GM18867 (cell line): Measurements from ENCODE around the gene DUS1L.

ENCODE experiments used
- ATAC-seq: cut with Tn5 transposase; IDR thresholded peaks from one replicate; pipeline ENCODE4 v1.9.1; 2021; ENCODE audit warnings: mild to moderate bottlenecking, moderate library complexity; ENCODE audit not compliant: unreplicated experiment

DUS1L gene

DNA sequence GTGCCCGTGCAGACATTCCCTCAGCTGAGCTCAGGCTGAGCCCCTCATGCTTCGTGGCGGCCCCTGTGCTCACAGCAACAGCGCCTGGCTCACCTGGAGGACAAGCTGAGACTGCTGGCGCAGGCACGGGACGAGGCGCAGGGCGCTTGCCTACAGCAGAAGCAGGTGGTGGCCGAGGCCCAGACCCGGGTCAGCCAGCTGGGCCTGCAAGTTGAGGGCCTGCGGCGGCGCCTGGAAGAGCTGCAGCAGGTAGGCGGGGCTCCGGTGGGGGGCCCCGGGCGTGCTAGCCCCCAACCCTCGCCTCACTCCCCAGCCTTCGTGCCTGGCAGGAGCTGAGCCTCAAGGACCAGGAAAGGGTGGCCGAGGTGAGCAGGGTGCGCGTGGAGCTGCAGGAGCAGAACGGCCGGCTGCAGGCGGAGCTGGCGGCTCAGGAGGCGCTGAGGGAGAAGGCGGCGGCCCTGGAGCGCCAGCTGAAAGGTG lies 35.6 kb downstream of the DUS1L start:
- ATAC-seq = no peak

DNA sequence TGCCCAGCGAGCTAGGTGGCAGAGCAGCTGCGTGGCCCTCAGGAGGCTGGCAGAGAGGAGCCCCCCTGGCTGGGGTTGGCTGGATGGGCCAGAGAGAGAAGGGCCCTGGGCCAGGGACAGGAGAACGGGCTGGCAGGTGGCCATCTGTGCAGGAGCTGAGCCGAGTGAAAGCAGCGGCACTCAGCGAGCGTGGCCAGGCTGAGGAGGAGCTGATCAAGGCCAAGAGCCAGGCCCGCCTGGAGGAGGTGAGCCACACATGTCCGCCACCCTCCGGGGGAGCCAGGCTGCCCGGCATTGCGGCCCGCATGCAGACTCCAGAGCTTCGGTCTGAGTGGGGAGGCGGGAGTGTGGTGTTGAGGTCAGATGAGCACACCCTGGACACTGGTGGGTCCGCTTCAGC lies 36.2 kb downstream of the DUS1L start:
- no peak for ATAC-seq

DNA sequence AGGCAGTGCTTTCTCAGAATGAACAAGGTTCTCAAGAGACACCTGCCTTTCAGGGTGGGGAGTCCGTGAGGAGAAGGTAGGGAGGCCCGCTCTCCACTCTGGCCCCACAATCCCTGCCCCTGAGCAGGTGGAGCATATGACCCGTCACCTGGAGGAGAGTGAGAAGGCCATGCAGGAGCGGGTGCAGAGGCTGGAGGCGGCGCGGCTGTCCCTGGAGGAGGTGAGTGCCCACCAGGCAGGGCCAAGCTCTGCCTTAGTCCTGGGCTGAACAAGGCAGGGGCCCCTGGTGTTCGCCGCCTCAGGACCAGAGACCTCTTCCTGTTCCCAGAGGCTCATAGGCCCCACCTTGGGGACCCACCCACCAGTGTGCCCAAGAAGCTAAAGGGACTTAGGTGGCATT lies 36.6 kb downstream of the DUS1L start:
- ATAC-seq = no peak

DNA sequence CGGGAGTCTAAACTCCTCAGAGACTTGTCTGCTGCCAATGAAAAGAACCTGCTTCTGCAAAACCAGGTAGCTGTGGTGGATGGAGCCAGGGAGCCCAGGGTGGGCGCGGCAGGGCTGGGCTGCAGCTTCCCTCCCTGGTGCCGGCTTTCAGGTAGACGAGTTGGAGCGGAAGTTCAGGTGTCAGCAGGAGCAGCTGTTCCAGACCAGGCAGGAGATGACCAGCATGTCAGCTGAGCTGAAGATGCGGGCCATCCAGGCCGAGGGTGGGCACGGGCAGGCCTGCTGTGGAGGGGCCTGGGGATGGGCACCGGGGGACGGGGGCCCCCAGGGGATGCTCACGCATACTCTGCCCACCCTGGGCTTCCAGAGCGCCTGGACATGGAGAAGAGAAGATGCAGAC lies 37.4 kb downstream of the DUS1L start:
- no peak for ATAC-seq

DNA sequence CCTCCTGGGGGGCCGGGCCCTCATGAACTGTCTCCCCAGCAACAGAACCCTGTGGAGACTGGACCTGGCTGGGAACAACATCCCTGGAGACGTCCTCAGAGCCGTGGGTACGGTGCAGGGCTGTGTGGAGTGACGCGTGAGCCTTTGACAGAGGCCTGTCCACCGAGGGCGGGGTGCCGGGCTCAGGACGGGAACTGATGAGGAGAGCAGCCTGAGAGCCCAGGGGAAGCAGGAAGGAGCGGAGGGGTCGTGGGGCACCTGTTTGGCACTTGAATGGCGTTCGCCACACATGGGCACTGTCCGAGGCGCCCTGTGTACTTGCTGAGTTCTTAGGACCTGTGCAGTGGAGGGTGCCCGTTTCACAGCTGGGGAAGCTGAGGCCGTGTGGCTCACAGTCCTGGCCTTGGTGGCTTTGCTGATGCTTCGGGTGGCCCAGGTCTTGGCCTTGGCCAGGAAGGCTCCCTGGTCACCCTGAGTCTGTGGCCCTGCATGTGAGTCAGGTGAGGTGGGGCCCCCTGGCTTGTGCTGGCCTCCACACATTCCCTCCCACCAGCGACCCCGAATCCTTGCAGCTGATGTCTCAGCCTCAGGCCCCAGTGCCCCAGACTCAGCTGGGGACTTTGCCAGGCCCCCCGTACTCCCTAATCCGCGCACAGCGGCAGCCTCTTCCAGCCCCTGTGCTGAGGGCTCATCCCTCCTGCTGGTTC lies 40.0 kb downstream of the DUS1L start:
- ATAC-seq = no peak

DNA sequence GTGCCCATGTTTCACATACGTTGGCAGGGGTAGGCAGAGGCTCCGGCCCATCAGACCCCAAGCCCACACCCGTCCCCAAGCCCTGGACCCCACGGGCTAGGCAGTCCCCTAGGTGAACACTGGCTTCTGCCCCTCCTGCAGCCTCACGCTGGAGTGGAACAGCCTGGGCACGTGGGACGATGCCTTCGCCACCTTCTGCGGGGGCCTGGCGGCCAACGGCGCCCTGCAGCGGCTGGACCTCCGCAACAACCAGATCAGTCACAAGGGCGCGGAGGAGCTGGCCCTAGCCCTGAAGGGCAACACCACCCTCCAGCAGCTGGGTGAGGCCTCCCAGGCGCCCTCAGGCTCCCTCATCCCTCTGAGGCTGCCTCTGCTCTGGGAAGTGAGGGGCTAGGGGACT lies 40.7 kb downstream of the DUS1L start:
- ATAC-seq = no peak

DNA sequence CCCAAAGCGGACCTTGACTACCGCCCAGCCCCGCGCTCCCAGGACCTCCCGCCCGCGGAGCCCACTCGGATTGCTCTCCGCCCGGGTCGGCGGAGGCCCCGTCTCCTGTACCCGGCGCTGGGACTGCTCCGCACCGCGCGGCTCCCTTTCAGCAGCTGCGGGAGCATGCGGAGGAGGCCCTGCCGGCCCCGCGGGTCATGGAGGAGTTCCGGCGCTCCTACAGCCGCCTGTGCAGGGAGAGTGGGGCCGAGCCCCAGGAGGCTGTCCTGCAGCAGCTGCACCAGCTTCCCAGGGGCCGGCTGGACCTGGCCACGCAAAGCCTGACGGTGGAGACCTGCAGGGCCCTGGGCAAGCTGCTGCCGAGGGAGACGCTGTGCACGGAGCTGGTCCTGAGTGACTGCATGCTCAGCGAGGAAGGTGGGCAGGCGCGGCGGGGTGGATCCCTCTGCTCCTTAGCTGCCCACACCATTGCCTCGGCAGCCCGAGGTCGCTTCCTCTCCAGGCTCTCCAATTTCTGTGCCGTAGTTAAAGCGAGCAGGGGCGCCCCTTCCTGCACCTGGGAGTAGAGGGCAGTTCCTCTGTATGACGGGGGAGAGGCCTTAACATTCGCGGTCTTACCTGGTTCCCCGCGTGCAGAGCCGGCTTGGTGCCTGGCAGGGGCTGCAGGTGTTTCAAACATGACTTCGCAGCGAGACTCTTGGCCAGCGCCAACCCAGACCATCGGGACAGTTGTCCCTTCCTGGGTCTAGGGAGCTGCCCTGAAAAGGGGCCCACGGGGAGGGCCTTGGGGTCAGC lies 42.0 kb downstream of the DUS1L start:
- no peak for ATAC-seq

DNA sequence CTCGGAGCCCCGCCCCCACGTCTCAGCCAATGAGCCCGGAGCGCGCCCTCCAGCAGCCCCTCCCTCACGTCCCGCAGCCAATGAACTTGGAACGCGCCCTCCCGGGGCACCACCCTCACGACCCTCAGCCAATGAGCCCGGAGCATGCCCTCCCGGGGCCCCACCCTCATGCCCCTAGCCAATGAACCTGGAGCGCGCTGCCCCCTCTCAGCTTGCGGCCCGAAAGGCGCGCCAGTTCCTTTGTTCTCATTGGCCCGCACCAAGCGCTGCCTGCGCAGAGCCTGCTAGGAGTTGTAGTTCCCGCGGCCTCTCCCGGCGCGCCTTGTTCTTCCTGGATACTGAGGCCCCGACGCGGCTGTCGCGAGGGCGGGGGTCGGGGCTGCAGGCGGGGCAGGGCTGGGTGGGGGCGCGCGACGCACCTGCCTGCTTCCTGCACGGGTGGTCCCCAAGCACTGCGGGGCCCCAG lies 42.6 kb downstream of the DUS1L start, which contains the start of gene LRRC45:
Gene LRRC45, plus strand, starts transcription at position 325 of the 466 bp plus-strand sequence. CDS start 339 bp downstream, outside the sequence.
- peak; percentile 80 for ATAC-seq

DNA sequence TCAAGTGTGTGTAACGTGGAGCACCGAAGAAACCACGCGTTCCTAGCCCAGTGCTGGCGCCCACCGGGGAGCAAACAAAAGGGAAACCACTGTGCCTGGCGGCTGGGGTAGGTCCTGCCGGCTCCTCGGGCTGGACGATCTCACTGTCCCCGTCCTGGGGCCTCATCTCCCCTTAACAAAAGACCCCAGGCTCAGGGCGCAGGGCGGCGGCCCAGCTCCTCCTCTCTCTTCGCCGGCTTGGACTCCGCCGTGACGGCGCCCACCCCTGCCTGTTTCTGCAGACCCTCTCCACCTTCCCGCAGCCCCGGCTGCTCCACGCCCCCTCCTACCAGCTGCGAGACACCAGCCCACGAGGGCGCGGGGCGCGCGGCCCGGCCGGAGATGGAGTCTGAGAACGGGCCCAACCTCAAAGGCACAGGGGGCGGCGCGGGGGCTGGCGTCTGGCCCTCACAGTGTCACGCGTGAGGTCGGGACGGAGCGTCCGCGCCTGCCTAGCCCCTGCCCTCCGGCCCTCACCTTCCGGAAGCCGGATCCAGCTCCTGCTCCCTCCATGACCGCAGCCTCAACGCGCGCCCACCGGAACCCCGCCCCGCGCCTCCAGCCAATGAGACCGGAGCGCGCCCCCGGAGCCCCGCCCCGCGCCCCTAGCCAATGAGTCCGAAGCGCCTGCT lies 43.2 kb downstream of the DUS1L start, which contains the start of gene CENPX:
Gene CENPX, minus strand, starts transcription at position 569 of the 671 bp plus-strand sequence. Its CDS starts 17 bp downstream, at position 552.
- ATAC-seq = no peak

DNA sequence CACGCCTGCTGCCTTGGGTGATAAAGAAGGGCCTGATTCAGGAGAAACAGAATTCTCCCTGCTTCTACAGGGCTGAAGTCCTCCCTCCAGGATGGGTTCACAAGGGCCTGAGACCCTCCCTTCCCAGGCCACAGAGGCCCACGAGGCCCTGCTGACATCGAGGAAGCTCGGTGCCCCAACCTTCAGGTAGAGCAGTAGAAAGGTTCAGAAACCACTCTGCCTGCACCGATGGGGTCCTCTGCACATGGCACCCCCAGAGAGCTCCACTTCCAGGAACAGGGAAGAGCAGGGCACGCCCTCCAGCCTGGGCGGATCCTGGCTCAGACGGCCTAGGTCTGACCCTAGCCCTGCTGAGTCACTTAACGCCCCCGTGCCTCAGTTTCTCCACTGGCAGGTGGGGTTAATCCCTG lies 43.7 kb downstream of the DUS1L start:
- ATAC-seq = no peak

DNA sequence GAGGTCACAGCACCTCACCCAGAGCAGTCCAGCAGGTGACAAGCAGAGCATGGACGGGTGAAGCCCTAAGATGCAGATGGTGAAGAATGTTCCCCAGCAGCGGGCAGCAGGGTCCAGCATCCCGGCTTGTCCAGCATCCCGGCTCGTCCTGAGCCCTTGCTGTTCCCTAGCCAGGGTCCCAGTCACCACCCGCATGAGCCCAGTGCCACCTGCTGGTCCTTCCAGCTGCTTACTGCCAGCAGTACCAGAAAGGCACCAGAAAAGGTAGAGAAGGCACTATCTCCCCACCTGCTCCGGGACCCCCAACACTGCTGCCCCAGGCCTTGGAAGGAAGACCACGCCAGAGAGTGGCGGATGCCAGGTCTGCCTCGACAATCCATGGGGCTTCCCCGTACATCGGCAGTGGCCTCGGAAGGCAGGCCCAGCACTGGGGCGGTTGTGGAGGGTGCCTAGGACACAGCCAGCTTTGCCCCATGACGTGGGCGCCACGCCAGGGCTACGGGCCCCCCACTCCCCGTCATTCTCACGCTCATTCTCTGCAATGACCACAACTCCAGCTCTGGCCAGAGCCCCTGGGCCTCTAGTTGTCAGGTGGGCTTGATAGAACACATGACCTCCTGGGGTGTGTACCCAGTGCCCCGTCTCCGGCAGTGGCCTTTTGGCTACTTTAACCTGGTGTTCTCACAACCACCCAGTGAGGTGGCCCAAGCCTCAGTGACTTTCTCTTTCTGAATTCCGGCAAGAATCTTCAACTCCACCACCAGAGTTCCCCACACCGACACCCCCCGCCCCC lies 44.3 kb downstream of the DUS1L start:
- no peak for ATAC-seq

DNA sequence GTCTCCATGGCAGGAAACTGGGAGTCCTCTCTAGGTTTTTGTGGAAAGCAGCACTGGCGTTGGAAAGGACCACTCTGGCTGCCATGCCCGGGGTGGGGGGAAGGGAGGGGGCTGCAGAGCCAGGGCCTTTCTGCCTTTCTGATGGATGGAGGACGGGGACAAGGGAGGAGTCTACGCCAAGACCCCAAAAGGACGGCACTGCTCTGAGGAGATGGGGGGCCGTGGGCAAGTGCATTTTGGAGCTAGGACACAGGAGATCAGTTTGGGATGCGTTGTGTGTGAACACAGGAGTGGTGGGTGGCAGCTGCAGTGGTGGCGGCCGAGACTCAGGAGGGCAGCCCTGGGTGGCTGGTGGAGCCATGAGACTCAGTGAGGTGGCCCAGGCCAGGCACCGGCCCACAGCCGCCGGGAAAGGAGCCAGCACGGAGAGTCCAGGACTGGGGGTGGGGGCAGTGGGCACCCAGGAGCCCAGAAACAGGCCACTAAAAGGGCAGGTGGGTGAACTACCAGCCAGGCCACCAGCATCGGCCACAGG lies 45.0 kb downstream of the DUS1L start:
- ATAC-seq = no peak

DNA sequence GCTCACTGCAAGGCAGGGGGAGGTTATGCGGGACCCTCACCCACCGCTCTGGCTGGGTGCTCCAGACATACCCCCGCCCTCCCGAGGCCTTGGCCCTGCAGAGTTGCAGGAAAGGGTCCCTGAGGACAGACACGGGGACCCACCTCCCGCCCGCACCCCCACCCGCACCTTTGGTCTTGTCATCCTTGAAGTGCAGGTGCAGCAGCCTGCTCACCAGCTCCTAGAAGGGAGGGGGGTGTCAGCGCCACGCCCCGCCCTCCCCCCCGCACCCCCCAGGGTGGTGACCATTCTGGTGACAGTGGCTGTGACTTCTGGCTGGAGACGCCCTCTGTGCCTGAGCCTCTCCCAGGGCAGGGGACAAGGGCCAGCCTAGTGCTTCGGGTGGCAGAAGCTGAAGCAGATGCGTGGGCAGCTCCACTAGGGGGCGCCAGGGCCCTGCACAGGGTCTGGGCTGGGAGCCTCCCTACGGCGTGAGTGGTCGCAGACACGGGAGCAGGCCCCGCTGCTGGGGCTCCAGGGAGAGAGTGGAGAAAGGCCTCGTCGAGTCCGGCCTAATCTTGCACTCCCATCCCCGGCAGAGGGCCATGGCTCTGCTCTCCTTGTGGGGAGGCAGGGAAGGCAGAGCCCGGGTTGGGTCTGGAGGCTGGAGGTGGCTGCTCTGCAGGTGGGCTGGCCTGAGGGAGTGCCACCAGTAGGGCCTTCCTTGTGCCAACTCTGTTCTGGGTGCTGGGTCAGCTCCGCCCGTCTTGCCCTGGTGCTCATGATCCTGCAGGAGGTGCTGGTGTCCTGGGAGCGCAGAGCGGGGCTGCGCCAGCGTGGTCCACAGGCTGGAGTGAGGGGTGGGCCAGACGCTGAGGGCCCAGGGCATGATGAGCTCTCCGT lies 45.7 kb downstream of the DUS1L start:
- ATAC-seq = no peak

DNA sequence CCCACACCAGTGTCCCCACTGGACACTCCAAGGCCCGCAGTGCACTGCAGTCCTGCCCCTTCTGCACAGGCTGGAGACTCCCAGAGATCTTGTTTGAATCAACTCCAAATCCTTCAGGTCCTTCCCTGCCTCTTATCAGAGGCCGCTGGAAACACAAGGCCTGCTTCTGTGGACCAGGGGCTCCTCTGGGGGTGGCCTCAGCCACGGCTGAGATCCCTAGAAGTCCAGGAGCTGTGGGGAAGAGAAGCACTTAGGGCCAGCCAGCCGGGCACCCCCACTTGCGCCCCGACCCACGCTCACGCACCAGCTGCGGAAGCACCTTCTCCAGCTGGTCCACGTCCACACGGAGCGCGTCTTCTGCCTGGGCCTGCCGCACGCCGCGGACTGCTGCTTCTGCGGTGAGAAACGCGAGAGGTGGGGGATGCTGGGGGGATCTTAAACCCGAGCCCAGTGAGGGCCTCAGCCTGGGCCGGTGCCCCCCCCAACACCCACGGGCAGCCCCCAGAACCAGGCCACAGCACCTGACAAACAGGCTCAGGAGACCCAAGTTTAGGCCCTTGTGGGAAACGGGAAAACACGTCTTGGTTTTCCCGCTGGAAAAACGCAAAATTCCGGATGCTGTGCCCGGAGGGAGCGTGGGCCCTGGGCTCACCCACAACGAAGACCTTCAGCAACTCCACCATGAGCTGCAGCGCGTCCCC lies 46.5 kb downstream of the DUS1L start:
- ATAC-seq = no peak

DNA sequence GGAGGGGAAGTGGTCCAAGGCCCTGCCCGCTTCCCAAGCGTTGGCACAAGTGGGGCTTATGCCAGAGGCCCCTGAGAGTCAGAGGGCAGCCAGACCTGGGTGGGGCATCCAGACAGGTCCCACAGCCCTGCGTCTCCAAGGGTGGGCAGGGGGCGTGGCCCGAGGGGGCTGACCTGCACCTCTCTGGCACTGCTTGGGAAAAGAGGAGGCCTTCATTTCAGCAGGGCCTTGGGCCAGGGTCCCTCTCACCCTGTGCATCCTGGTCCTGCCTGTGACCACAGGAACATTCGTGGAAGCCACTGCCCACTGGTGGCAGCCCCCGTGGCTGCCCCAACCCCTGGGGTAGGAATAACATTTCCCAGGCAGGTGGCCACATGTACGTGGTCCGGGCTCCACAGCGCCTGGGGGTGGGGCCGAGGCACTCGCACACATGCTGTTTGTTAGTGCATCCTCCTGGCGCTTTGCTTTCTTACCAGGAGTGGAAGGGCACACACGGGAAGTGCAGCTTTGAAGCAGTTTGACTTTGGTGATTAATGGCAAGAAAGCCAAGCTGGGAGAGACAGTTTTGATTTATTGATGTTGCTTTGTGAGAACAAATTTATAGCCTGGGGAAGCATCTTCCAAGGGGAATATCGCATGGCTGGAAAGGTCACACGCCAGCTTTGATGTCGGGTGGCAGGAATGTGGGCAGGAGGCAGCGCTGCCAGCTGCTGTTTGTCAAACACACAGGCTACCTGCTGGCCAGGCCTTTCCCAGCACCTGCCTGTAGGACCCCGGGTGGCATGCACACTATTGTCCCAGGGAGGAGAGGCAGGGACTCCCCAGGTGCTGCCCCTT lies 47.2 kb downstream of the DUS1L start:
- ATAC-seq = no peak

DNA sequence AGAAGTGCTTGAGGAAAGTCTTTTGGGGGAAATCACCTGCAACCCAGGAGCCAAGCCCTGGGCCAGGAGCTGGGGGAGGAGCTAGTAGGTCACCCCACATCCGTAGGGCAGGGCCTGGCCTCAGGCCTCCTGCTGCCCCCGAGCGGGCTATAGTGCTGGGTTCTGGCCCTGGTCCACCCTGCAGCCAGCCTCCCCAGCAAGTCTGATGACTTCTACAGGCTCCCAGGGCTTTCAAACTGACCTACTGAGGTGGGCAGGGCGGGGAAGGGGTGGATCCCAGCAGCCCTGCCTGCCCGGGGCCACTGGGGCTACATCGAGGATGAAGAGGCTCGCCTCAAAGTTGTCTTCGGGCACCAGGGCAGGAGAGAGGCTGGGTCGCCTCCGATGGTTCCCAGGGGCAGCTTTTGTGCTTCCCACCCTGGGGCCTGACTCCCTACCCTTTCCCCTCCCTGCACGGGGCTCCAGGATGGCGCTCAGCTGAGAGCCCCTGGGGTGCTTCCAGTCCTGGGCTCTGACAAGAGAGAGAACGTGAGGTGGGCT lies 47.9 kb downstream of the DUS1L start:
- no peak for ATAC-seq

DNA sequence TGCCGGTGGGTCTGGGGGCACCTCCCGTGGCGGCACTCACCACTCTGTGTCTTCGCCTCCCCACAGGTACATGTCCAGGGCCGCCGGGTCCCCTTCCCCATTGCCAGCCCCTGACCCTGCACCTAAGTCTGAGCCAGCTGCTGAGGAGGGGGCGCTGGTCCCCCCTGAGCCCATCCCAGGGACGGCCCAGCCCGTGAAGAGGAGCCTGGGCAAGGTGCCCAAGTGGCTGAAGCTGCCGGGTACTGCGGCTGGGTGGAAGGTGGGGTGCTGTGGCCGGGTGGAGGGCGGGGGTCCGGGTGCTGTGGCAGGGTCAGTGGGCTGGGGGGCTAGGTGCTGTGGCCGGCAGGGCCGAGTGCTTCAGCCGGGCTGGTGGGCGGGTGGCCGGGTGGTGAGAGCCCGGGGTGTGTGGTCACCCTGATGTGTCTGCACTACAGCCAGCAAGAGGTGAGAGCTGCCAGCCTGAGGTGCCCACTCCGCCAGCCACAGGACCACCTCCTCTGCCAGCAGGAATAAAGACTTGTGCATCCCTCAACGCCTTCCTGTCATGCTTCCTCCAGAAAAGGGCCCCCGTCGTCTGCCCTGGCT lies 48.6 kb downstream of the DUS1L start:
- no peak for ATAC-seq
